ENCODE results near the gene CD9.

Gene CD9

GRCh38 chr12:6215932-6216494, 15.8 kb downstream of the CD9 start:
- Histone ChIP-seq H3K4me3 (ENCODE audit: low read length) (peak overlapping the region; percentile 6), H3K27ac (ENCODE audit: low read length) (peak overlapping the region; percentile 79), H3K4me1 (ENCODE audit: control insufficient read depth, low read depth, low read length) (peaks cover 42% of the 10 kb centered on the region), H3K9me3 (ENCODE audit: control insufficient read depth, low read depth, low read length) (no peaks in the 10 kb centered on the region), H3K27me3 (ENCODE audit: control insufficient read depth, insufficient read depth, low read length) (no peaks in the 10 kb centered on the region), H3K36me3 (ENCODE audit: control insufficient read depth, low read depth, low read length) (peaks cover 5% of the 10 kb centered on the region), H3K9ac (ENCODE audit: low read length) (peak overlapping the region; percentile 19)

GRCh38 chr12:6216581-6216980, 16.4 kb downstream of the CD9 start:
- no peaks in the 10 kb centered on the region for H3K27me3 ChIP-seq (ENCODE audit: control insufficient read depth, insufficient read depth, low read length)
- H3K4me3 ChIP-seq (ENCODE audit: low read length), result no peak overlapping the region
- H3K9me3 ChIP-seq (ENCODE audit: control insufficient read depth, low read depth, low read length), result no peaks in the 10 kb centered on the region
- peak overlapping the region; percentile 12 for H3K27ac ChIP-seq (ENCODE audit: low read length)
- H3K4me1 ChIP-seq (ENCODE audit: control insufficient read depth, low read depth, low read length), result peaks cover 42% of the 10 kb centered on the region
- H3K36me3 ChIP-seq (ENCODE audit: control insufficient read depth, low read depth, low read length), result peaks cover 2% of the 10 kb centered on the region
- no peak overlapping the region for H3K9ac ChIP-seq (ENCODE audit: low read length)

DNA sequence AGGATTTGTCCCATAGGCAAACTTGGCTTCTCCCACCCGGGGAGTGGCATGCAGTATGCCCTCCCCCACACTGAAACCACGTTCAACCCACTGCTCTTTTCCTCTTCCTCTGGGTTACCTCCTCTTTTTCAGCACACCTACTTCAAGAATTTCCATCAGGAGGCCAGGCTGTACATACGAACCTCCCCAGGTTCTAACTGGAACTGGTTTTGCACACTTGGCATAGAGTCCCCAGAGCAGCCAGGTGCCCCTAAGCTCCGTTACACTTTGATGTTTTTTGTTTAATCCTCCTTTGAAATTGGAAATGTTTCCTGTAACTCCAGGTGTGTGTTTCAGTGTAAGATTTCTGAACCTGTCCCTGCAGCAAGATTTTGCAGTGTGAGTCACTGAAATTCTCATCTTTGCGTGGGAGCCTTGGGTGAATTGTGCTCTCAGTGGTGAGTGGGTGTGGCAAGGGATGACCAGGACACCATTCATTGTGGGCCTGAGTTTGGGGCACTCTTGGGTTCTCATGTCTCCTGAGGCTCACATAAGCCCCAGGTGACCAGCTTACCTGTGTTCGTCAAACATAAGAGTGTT, 18.2 kb downstream of the CD9 start:
- no peak overlapping the region for H3K27ac ChIP-seq (ENCODE audit: low read length)
- H3K27me3 ChIP-seq (ENCODE audit: control insufficient read depth, insufficient read depth, low read length), result no peaks in the 10 kb centered on the region
- no peak overlapping the region for H3K9ac ChIP-seq (ENCODE audit: low read length)
- H3K9me3 ChIP-seq (ENCODE audit: control insufficient read depth, low read depth, low read length), result no peaks in the 10 kb centered on the region
- no peak overlapping the region for H3K4me3 ChIP-seq (ENCODE audit: low read length)
- no peaks in the 10 kb centered on the region for H3K36me3 ChIP-seq (ENCODE audit: control insufficient read depth, low read depth, low read length)
- H3K4me1 ChIP-seq (ENCODE audit: control insufficient read depth, low read depth, low read length), result peaks cover 38% of the 10 kb centered on the region

- Histone ChIP-seq H3K27me3 (ENCODE audit: control insufficient read depth, insufficient read depth, low read length) (no peaks in the 10 kb centered on the region), H3K4me1 (ENCODE audit: control insufficient read depth, low read depth, low read length) (peaks cover 25% of the 10 kb centered on the region), H3K27ac (ENCODE audit: low read length) (no peak overlapping the region), H3K4me3 (ENCODE audit: low read length) (no peak overlapping the region), H3K9me3 (ENCODE audit: control insufficient read depth, low read depth, low read length) (no peaks in the 10 kb centered on the region), H3K36me3 (ENCODE audit: control insufficient read depth, low read depth, low read length) (peaks cover 9% of the 10 kb centered on the region), H3K9ac (ENCODE audit: low read length) (no peak overlapping the region)
Measured at GRCh38 chr12:6219980-6220379, 19.8 kb downstream of the CD9 start.

GRCh38 chr12:6221146-6221545, 20.9 kb downstream of the CD9 start:
- H3K27ac ChIP-seq (ENCODE audit: low read length), result no peak overlapping the region
- H3K36me3 ChIP-seq (ENCODE audit: control insufficient read depth, low read depth, low read length), result peaks cover 20% of the 10 kb centered on the region
- H3K9ac ChIP-seq (ENCODE audit: low read length), result no peak overlapping the region
- H3K4me3 ChIP-seq (ENCODE audit: low read length), result no peak overlapping the region
- no peaks in the 10 kb centered on the region for H3K9me3 ChIP-seq (ENCODE audit: control insufficient read depth, low read depth, low read length)
- no peaks in the 10 kb centered on the region for H3K27me3 ChIP-seq (ENCODE audit: control insufficient read depth, insufficient read depth, low read length)
- H3K4me1 ChIP-seq (ENCODE audit: control insufficient read depth, low read depth, low read length), result peaks cover 14% of the 10 kb centered on the region

- Histone ChIP-seq H3K4me1 (ENCODE audit: control insufficient read depth, low read depth, low read length) (peaks cover 5% of the 10 kb centered on the region), H3K27ac (ENCODE audit: low read length) (no peak overlapping the region), H3K9me3 (ENCODE audit: control insufficient read depth, low read depth, low read length) (no peaks in the 10 kb centered on the region), H3K36me3 (ENCODE audit: control insufficient read depth, low read depth, low read length) (peaks cover 27% of the 10 kb centered on the region), H3K4me3 (ENCODE audit: low read length) (no peak overlapping the region), H3K9ac (ENCODE audit: low read length) (no peak overlapping the region), H3K27me3 (ENCODE audit: control insufficient read depth, insufficient read depth, low read length) (no peaks in the 10 kb centered on the region)
Measured at GRCh38 chr12:6222078-6222654, 22.0 kb downstream of the CD9 start.

DNA sequence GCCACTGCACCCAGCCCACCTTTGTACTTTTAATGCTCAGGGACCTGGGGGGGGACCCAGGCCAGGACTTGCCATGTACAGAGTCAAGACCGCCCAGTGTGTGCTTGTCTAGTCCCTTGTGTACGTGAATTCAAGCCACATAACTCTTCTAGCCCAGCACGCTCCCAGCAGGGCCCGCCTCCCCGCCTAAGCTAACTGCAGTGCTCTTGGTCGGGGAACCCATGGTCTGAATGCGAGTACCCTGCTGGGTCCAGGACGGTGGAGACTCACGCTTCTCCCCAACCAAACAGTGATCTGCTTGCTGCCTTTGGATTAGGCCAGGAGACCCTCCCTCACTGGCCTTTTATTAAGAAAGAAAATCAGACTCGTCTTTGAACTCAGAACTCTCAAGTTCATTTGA, 23.3 kb downstream of the CD9 start:
- Histone ChIP-seq H3K9ac (ENCODE audit: low read length) (no peak overlapping the region), H3K4me3 (ENCODE audit: low read length) (no peak overlapping the region), H3K4me1 (ENCODE audit: control insufficient read depth, low read depth, low read length) (peaks cover under 1% of the 10 kb centered on the region), H3K9me3 (ENCODE audit: control insufficient read depth, low read depth, low read length) (no peaks in the 10 kb centered on the region), H3K36me3 (ENCODE audit: control insufficient read depth, low read depth, low read length) (peaks cover 33% of the 10 kb centered on the region), H3K27me3 (ENCODE audit: control insufficient read depth, insufficient read depth, low read length) (no peaks in the 10 kb centered on the region), H3K27ac (ENCODE audit: low read length) (no peak overlapping the region)

- Histone ChIP-seq H3K27me3 (ENCODE audit: control insufficient read depth, insufficient read depth, low read length) (no peaks in the 10 kb centered on the region), H3K4me3 (ENCODE audit: low read length) (no peak overlapping the region), H3K9me3 (ENCODE audit: control insufficient read depth, low read depth, low read length) (no peaks in the 10 kb centered on the region), H3K27ac (ENCODE audit: low read length) (no peak overlapping the region), H3K9ac (ENCODE audit: low read length) (no peak overlapping the region), H3K4me1 (ENCODE audit: control insufficient read depth, low read depth, low read length) (no peaks in the 10 kb centered on the region), H3K36me3 (ENCODE audit: control insufficient read depth, low read depth, low read length) (peaks cover 33% of the 10 kb centered on the region)
Measured at GRCh38 chr12:6224550-6224949, 24.4 kb downstream of the CD9 start.

GRCh38 chr12:6225630-6226001, 25.4 kb downstream of the CD9 start:
- Histone ChIP-seq H3K4me1 (ENCODE audit: control insufficient read depth, low read depth, low read length) (no peaks in the 10 kb centered on the region), H3K27me3 (ENCODE audit: control insufficient read depth, insufficient read depth, low read length) (no peaks in the 10 kb centered on the region), H3K4me3 (ENCODE audit: low read length) (no peak overlapping the region), H3K36me3 (ENCODE audit: control insufficient read depth, low read depth, low read length) (peaks cover 37% of the 10 kb centered on the region), H3K27ac (ENCODE audit: low read length) (no peak overlapping the region), H3K9me3 (ENCODE audit: control insufficient read depth, low read depth, low read length) (no peaks in the 10 kb centered on the region), H3K9ac (ENCODE audit: low read length) (no peak overlapping the region)

- Histone ChIP-seq H3K9me3 (ENCODE audit: control insufficient read depth, low read depth, low read length) (no peaks in the 10 kb centered on the region), H3K27me3 (ENCODE audit: control insufficient read depth, insufficient read depth, low read length) (no peaks in the 10 kb centered on the region), H3K4me1 (ENCODE audit: control insufficient read depth, low read depth, low read length) (no peaks in the 10 kb centered on the region), H3K27ac (ENCODE audit: low read length) (no peak overlapping the region), H3K36me3 (ENCODE audit: control insufficient read depth, low read depth, low read length) (peaks cover 38% of the 10 kb centered on the region), H3K9ac (ENCODE audit: low read length) (no peak overlapping the region), H3K4me3 (ENCODE audit: low read length) (no peak overlapping the region)
Measured at GRCh38 chr12:6226002-6226678, 25.9 kb downstream of the CD9 start.

- Histone ChIP-seq H3K27me3 (ENCODE audit: control insufficient read depth, insufficient read depth, low read length) (no peaks in the 10 kb centered on the region), H3K9me3 (ENCODE audit: control insufficient read depth, low read depth, low read length) (no peaks in the 10 kb centered on the region), H3K9ac (ENCODE audit: low read length) (no peak overlapping the region), H3K27ac (ENCODE audit: low read length) (no peak overlapping the region), H3K36me3 (ENCODE audit: control insufficient read depth, low read depth, low read length) (peaks cover 38% of the 10 kb centered on the region), H3K4me1 (ENCODE audit: control insufficient read depth, low read depth, low read length) (no peaks in the 10 kb centered on the region), H3K4me3 (ENCODE audit: low read length) (no peak overlapping the region)
Measured at GRCh38 chr12:6226679-6227051, 26.5 kb downstream of the CD9 start.
